B cell (primary cell): ENCODE results near the gene ARHGEF4.

Experiments used
- CTCF ChIP-seq: fragments of 200-600 bp; IDR thresholded peaks from one replicate; pipeline ENCODE4 v1.8.0; 2022; ENCODE audit warnings: antibody characterized with exemption, mild to moderate bottlenecking
- EZH2 ChIP-seq: IDR thresholded peaks from 2 replicates; pipeline ENCODE4 v1.6.1; 2012; ENCODE audit warnings: borderline replicate concordance, low read depth, mild to moderate bottlenecking, moderate library complexity, low read length; ENCODE audit not compliant: insufficient read depth, poor library complexity, severe bottlenecking

GRCh38 chr2:131055169-131056065 lies 218.7 kb downstream of the ARHGEF4 start:
- TF ChIP-seq CTCF (no peak), EZH2 (no peak)
